ENCODE results near the gene CCDC88C.

The CCDC88C gene

GRCh38 chr14:91418387-91419043 lies 895 bp upstream of the CCDC88C start:
- no peak for DNase-seq (ENCODE audit: low read depth)
- peak overlapping the region; percentile 29 for H3K4me3 ChIP-seq (ENCODE audit: control insufficient read depth, low read depth, low read length)
- peak; percentile 97 for TF ChIP-seq CTCF (IDR thresholded peaks at IDR 0.05; ENCODE audit: control insufficient read depth, insufficient read depth, low read depth, low read length, missing control alignments)

GRCh38 chr14:91417983-91418386 lies 365 bp upstream of the CCDC88C start:
- TF ChIP-seq CTCF (IDR thresholded peaks at IDR 0.05; ENCODE audit: control insufficient read depth, insufficient read depth, low read depth, low read length, missing control alignments) = no peak
- DNase-seq (ENCODE audit: low read depth) = no peak
- H3K4me3 ChIP-seq (ENCODE audit: control insufficient read depth, low read depth, low read length) = no peak overlapping the region; the same call in 1 of the 2 replicates

- DNase-seq (ENCODE audit: low read depth) = no peak
- H3K4me3 ChIP-seq (ENCODE audit: control insufficient read depth, low read depth, low read length) = no peak overlapping the region
- no peak for TF ChIP-seq CTCF (IDR thresholded peaks at IDR 0.05; ENCODE audit: control insufficient read depth, insufficient read depth, low read depth, low read length, missing control alignments)
These were observed 888 bp downstream of the CCDC88C start for GRCh38 chr14:91416744-91417119.

- no peak for DNase-seq (ENCODE audit: low read depth)
- TF ChIP-seq CTCF (IDR thresholded peaks at IDR 0.05; ENCODE audit: control insufficient read depth, insufficient read depth, low read depth, low read length, missing control alignments) = no peak
- no peak overlapping the region for H3K4me3 ChIP-seq (ENCODE audit: control insufficient read depth, low read depth, low read length)
These were observed 1.6 kb downstream of the CCDC88C start for GRCh38 chr14:91415794-91416743.

GRCh38 chr14:91414475-91414833 lies 3.2 kb downstream of the CCDC88C start:
- TF ChIP-seq CTCF (IDR thresholded peaks at IDR 0.05; ENCODE audit: control insufficient read depth, insufficient read depth, low read depth, low read length, missing control alignments) = no peak
- no peak overlapping the region for H3K4me3 ChIP-seq (ENCODE audit: control insufficient read depth, low read depth, low read length)
- DNase-seq (ENCODE audit: low read depth) = no peak

GRCh38 chr14:91413547-91414474 lies 3.8 kb downstream of the CCDC88C start:
- no peak for TF ChIP-seq CTCF (IDR thresholded peaks at IDR 0.05; ENCODE audit: control insufficient read depth, insufficient read depth, low read depth, low read length, missing control alignments)
- DNase-seq (ENCODE audit: low read depth) = no peak
- H3K4me3 ChIP-seq (ENCODE audit: control insufficient read depth, low read depth, low read length) = no peak overlapping the region

Measured in AG09309 (cell line).